NCI-H2081 (cell line): Measurements from ENCODE around the gene KDF1.
A peak's percentile ranks its signal among the peaks of the same experiment; 100 is the strongest.
"Not testable (repeated sequence)": the region's sequence is repeated elsewhere in the genome, so short reads cannot be mapped to it uniquely, and the experiment has no call there.

Experiments used
- DNase-seq, 2 experiments: peaks; one replicate each; lab custom pipeline; 2025; lab: John Stamatoyannopoulos, UW

KDF1 gene

DNA sequence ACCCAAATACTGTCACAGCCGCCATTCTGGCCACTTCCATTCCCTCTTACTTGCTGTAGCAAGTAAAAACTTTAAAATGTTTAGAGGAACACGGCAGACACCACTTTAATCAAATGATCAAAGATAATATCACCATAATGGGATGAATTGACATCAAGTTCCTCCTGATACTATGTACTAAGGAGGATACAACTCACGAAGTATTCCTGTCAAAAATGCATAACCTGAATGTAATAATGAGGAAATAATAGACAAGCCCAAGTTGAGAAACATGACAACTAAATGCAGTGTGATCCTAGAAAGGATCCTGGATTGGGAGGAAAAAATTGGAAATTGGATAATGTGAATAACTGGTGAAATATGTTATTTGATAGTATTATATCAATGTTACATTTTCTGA, 3.9 kb downstream of the KDF1 start:
- no peak for DNase-seq

DNA sequence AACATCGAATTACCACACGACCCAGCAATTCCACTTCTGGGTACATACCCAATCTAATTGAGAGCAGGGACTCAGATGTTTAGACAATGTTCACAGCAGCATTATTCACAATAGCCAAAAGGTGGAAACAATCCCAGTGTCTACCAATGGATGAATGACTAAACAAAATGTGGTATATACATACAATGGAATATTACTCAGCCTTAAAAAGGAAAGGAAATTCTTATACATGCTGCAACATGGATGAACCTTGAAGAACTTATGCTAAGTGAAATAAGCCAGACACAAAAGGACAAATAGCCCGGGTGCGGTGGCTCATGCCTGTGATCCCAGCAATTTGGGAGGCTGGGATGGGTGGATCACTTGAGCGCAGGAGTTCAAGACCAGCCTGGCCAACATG, 6.9 kb downstream of the KDF1 start:
- no peak for DNase-seq

GRCh38 chr1:26951821-26952497, 8.3 kb downstream of the KDF1 start:
- DNase-seq = no peak

DNA sequence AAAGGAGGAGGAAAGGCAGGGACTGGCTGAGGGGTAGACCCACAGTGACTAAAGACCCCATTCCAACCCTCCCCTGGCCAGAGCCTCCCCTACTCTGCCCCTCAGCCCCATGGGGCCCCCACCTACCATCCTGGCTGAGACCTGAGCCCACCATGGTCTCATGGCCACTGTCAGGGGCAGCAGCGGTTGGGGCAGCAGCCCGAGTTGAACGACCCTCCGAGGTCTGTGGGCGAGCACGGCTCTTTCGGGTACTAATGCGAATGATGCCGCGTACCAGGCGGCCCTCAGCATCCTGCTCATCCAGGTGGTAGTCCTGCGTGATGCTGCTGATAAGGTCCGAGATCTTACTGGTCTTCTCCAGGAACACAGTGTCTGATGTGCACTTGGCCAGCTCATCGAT, 9.1 kb downstream of the KDF1 start:
- no peak for DNase-seq

DNA sequence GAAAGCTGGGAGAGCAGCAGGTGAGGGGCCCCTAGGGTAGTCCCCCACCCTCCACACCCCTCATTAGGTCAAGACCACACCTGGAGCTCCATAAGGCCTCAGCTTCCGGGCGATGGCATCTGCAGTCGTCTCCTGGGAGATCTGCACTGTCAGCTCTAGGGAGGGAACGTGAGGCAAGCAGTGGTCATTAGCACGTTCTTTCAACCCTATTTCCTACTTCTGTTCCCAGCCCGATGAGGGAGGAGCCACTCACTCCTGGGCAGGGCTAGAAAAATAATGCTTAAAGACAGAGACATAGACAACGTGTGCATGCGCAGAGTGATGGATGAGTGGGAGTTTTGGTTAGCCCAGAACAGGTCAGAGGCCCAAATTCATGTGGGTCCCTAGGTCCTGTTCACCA, 9.7 kb downstream of the KDF1 start:
- no peak for DNase-seq

GRCh38 chr1:26949926-26950319, 10.3 kb downstream of the KDF1 start:
- DNase-seq = no peak

DNA sequence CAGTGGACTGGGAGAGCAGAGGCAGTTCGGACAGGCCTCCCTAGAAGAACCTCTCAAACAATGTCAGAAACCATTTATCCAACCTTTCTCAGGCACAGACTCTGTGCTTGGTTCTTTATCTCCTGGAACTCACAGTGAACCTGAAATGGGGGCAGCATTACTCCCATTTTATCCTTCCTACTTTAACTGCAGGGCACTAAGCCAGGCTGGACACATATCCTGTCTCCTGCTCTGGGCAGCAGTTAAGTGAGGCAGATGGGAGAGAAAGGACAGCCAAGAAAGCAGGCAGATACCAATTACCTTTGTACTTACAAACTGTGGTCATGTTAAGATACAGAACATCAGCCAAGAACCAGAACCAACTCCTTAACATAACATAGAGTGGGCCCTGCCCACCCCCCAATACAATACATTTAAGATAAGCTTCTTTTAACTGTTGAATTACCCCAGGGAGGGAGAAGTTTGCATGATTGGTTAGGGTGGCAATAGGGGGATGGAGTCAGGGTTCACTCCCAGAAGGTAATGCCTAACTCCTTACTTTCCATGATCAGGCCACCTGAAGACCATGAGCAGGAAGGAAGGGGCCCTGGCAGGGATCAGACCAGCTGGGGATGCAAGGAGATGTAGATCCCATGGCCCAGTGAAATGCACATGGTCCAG, 10.9 kb downstream of the KDF1 start:
- DNase-seq = no peak

DNA sequence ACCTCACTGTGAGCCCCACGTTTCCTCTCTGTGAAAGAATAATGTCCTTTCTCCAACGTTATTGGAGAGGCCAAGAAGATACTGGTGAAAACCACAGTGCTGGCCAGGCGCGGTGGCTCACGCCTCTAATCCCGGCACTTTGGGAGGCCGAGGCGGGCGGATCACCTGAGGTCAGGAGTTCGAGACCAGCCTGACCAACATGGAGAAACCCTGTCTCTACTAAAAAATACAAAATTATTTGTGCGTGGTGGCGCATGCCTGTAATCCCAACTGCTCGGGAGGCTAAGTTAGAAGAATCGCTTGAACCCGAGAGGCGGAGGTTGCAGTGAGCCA, 11.6 kb downstream of the KDF1 start:
- DNase-seq = not testable (repeated sequence)

- DNase-seq = no peak
These were observed 14.0 kb downstream of the KDF1 start for GRCh38 chr1:26946270-26946669.

- DNase-seq = no peak
These were observed 14.5 kb downstream of the KDF1 start for GRCh38 chr1:26945728-26946127.

GRCh38 chr1:26945138-26945537, 15.1 kb downstream of the KDF1 start:
- DNase-seq = no peak

- DNase-seq = no peak
These were observed 17.6 kb downstream of the KDF1 start for GRCh38 chr1:26942656-26943055.

DNA sequence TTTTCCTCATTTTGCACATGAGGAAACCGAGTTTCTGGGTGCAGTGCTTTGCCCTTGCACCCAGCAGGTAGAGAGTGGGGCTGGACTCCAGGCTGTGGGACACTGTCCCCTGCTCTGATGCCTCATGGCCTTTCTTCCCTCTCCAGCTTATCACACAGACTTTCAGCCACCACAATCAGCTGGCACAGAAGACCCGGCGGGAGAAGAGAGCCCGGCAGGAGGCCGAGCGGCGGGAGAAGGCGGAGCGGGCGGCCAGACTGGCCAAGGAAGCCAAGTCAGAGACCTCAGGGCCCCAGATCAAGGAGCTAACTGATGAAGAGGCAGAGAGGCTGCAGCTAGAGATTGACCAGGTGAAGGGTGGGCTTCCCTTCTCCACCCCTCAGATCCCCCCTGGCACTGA, 19.0 kb downstream of the KDF1 start:
- DNase-seq = no peak

DNA sequence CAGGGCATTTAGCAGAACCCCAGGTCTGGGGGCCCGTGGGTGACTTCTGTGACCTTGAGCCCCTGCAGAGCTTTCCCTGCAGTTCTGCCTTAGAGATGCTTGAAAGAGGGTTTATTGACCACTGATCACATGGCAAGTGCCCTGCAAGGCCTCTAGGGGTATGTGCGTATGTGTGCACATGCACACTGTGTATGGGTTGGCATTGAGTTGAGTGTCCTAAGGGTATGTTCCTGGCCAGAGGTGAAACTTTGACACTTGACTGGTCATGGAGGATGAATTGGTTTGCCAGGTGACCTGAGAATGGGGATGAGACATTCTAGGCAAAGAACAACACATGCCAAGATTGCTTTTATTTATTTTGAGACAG, 21.6 kb downstream of the KDF1 start:
- DNase-seq = no peak

- DNase-seq = no peak
These were observed 22.1 kb downstream of the KDF1 start for GRCh38 chr1:26938004-26938658.

- DNase-seq = no peak
These were observed 23.4 kb downstream of the KDF1 start for GRCh38 chr1:26936823-26937222.

DNA sequence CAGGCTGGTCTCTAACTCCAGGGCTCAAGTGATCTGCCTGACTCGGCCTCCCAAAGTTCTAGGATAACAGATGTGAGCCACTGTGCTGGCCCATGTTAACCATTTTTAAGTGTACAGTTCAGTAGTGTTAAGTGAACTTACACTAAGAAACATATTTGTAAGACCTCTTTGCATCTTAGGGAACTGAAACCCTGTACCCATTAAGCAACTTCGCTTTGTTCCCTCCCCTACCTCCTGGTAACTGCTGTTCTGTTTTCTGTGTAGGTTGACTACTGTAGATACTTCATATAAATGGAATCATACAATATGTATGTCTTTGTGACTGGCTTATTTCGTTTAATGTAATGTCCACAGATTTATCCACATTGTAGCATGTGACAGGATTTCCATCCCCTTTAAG, 27.7 kb downstream of the KDF1 start:
- no peak for DNase-seq

DNA sequence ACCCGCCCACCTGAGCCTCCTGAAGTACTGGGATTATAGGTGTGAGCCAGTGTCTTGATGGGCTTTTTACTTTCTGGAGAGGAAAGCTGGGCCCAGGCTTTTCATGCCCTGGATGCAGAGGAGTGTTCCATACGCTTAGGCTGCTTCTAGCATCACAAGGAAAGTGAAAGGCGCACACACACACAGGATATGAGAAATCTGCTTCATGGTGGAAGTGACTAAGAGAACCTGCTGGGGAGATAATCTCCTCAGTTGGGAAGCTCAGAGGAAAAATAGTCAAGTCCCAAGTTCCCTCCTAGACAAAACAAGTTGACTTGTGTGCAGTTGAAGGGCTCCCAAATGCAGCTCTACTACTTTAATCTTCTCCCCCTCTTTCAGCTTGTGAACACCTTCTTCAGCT, 36.6 kb downstream of the KDF1 start:
- DNase-seq = no peak

DNA sequence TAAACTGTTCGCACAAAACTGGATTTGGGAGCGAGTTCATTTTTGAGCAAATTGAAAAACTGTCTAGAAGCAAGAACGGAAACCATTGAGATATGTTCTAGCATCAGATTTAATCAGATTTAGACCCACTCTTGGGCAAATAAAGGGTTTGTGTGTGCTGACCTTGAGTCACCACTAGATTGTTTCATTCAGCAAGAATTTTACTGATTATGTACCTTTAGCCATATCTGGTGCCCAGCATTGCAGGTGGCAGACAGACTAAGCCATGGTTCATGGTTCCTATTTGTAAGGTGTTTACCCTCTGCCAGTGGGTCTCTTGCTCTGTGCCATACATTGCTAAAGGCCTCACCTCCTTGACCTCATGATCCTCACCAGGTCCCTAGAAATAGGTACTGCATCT, 37.4 kb downstream of the KDF1 start:
- DNase-seq = no peak

- DNase-seq = no peak
These were observed 37.9 kb downstream of the KDF1 start for GRCh38 chr1:26922431-26922729.

DNA sequence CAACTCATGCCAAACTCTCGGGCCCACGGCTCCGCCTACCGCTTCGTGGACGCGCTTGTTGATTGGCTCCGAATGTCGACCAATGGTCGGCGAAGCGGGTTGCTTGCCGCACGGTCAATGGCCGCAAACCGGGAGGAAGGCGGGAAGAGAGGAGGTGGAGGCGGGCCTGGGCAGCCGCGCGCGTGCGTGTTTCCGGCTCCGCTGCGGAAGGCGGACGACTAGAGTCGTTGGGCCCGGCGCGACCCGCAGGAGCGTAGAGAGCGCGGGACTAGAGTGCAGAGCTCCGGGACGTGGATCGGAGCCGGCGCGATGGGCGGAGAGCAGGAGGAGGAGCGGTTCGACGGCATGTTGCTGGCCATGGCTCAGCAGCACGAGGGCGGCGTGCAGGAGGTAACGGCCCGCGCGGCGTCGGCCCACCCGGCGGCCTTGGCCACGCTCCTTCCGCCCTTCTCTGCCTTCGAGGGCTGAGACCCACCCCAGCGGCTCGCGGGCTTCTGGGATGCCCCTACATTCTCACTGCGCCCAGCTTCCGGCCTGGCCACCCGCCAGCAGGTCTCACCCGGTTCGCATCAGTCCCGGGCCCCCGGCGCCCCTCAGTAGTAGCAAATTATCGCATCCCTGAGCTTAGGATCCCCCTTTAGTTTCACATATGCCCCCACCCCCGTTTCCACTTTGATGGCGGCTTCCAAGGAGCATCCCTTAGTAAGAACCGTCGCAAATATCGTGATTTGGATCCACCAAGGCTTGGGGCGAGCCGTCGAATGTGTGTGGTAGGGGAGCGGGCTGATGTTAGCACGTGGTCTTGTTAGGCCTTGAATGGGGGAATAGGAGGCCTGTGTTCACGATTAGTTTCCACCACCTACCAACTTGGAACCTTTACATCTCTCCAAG, 38.5 kb downstream of the KDF1 start, which contains the start of gene NUDC:
Gene NUDC, plus strand, starts transcription at position 204 of the 891 bp plus-strand sequence. Its CDS starts 106 bp downstream, at position 310.
- DNase-seq = peak; percentile 90 to 95

GRCh38 chr1:26921126-26921539, 39.1 kb downstream of the KDF1 start:
- DNase-seq = no peak
